GM21528 (cell line): ENCODE data around the gene C15orf39.
"Not testable (repeated sequence)": the region's sequence is repeated elsewhere in the genome, so short reads cannot be mapped to it uniquely, and the experiment has no call there.

Source experiments
- ATAC-seq: cut with Tn5 transposase; IDR thresholded peaks from one replicate; pipeline ENCODE4 v1.9.1; 2021; ENCODE audit warnings: mild to moderate bottlenecking, moderate library complexity; ENCODE audit not compliant: unreplicated experiment, low FRiP score

C15orf39 gene

DNA sequence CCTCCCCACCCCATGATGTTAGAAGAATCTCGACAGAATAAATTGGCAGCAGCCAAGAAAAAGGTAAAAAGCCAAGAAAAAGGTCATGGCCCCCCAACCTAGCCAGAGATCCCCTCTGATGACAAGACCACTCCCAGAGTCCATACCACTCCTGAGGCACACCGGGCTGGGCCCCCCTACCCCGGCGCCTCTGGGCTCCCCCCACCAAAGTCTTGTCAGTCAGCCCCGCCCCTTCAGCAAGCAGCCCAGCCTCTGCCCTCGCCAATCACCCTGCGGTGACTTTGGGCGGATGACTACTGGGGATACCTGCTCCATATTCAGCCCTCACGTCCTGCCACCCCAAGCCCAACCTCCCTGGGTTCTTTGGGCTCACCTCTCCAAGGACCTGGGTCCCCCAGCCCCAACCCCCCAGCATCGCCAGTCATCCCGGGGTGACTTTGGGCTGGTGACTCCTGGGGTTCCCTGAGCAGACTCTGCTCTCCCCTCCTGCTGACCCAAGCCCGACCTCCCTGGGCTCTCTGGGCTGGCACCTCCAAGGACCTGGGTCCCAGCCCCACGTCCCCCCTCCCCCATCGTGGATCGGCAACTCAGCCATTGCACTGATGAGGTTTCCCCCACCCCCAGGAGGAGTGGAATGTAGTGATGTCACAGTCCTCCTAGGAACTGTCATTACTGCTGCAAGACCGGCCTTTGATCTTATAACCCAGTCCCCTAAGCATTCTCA is 57.1 kb downstream of the C15orf39 start:
- ATAC-seq = not testable (repeated sequence)

DNA sequence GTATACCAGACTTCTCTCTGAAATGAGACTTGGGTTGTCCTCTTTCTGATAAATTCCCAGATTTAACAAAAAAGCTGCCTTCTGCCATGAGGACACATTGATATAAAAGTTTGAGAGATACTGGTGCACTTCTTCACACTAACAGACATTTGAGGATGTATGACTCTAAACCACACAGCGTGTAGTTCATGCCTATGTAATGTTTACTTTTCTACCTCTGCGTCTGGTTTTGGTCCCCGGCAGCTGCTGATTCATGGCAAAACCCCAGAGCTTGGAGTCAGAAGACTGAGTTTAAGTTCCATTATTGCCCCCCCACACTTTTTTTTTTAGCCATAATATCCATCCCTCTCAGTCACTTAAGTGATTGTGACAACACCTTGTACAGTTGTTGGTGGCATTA is 58.2 kb downstream of the C15orf39 start:
- not testable (repeated sequence) for ATAC-seq
